Measurements from ENCODE around the gene SLC22A15.

- no peak for TF ChIP-seq CTCF (IDR thresholded peaks at IDR 0.05; ENCODE audit: low read depth, low read length)
- no peak for TF ChIP-seq POLR2A (IDR thresholded peaks at IDR 0.05; ENCODE audit: extremely low read depth, insufficient read length)
- TF ChIP-seq, protein P1, sequence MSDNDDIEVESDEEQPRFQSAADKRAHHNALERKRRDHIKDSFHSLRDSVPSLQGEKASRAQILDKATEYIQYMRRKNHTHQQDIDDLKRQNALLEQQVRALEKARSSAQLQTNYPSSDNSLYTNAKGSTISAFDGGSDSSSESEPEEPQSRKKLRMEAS (IDR thresholded peaks at IDR 0.05; ENCODE audit: low read depth, low read length) = no peak
- TF ChIP-seq MYC (IDR thresholded peaks at IDR 0.05; ENCODE audit: low read depth, low read length) = no peak
Measured at GRCh38 chr1:116096013-116096618, 119.8 kb downstream of the SLC22A15 start.
